ENCODE results near the gene UNC13C.

The UNC13C gene

DNA sequence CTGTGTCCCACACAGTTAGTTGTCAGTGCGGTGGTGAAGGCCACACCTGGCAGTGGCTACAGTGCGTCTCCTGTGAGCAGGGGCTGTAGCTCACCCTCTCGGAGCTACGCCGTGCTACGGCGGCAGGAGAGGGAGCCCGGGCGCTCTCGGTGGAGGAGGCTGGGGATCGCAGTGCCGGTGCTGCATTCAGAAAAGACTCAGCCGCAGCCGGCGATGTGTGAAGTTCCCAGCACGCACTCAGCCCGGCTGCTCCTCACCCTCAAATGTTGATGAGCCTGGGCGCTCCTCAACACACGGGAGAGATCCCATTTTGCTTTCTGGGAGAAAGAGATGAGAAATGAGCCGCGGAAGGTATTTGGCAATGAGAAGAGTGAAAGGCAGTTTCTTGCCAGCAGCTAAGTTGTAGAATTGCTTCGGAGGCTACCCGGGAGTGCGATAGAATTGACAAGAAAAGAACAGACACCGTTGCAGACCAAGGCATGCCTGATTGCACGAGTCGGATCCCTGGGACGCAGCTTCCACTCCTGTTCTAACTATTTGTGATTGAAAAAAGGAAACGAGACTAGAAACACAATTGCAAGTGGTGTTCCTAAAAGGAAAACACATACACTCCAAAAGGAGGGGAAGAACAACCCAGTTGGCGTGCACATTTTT is at the start of gene UNC13C:
TSS of gene UNC13C (plus strand) at position 189 of the 654 bp plus-strand sequence. CDS start 34,463 bp downstream, outside the sequence.
- CTCF ChIA-PET: interaction anchor here (2.4 kb wide), 1 partner anchor 15 kb away, joined by 8 read pairs; no protein-coding TSS in a partner anchor
- Histone ChIP-seq H3K27ac (ENCODE audit: extremely low read depth, low read depth, low read length) (no peak within 1 kb of the TSS), H3K4me1 (ENCODE audit: control insufficient read depth, insufficient read depth, low read length) (no peaks in the 10 kb centered on the region), H3K36me3 (ENCODE audit: control insufficient read depth in 2 of 2, insufficient read depth in 1 of 2, low read length in 2 of 2) (no peaks in the 10 kb centered on the region), H3K4me3 (ENCODE audit: low read depth, low read length) (peak within 1 kb of the TSS; percentile 10; the same call in 1 of the 2 replicates), H3K9me3 (ENCODE audit: control insufficient read depth, insufficient read depth, low read depth, low read length) (no peaks in the 10 kb centered on the region)
- POLR2A ChIA-PET: no interaction called here
- TF ChIP-seq, protein P1, sequence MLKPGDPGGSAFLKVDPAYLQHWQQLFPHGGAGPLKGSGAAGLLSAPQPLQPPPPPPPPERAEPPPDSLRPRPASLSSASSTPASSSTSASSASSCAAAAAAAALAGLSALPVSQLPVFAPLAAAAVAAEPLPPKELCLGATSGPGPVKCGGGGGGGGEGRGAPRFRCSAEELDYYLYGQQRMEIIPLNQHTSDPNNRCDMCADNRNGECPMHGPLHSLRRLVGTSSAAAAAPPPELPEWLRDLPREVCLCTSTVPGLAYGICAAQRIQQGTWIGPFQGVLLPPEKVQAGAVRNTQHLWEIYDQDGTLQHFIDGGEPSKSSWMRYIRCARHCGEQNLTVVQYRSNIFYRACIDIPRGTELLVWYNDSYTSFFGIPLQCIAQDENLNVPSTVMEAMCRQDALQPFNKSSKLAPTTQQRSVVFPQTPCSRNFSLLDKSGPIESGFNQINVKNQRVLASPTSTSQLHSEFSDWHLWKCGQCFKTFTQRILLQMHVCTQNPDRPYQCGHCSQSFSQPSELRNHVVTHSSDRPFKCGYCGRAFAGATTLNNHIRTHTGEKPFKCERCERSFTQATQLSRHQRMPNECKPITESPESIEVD (tag by site-specific recombination; IDR thresholded peaks at IDR 0.05): no peak
- TF ChIP-seq GLIS1 (tag by site-specific recombination; IDR thresholded peaks at IDR 0.05) (no peak), MZF1 (tag by site-specific recombination; IDR thresholded peaks at IDR 0.05; ENCODE audit: borderline replicate concordance) (no peak), ZNF521 (tag by site-specific recombination; IDR thresholded peaks at IDR 0.05) (no peak), ZNF707 (tag by site-specific recombination; IDR thresholded peaks at IDR 0.05) (no peak), ZNF596 (tag by site-specific recombination; IDR thresholded peaks at IDR 0.05) (no peak), ZNF843 (tag by site-specific recombination; IDR thresholded peaks at IDR 0.05) (no peak), YY1 (tag by site-specific recombination; IDR thresholded peaks at IDR 0.05) (no peak), ZNF19 (tag by site-specific recombination; IDR thresholded peaks at IDR 0.05; ENCODE audit: low read depth) (no peak), ZNF530 (tag by site-specific recombination; IDR thresholded peaks at IDR 0.05; ENCODE audit: low read depth) (no peak), ZNF302 (tag by site-specific recombination; IDR thresholded peaks at IDR 0.05; ENCODE audit: low read depth) (no peak), KLF1 (tag by site-specific recombination; IDR thresholded peaks at IDR 0.05) (no peak), ZNF169 (tag by site-specific recombination; IDR thresholded peaks at IDR 0.05) (no peak), ZBTB1 (tag by site-specific recombination; IDR thresholded peaks at IDR 0.05) (no peak)
- TF ChIP-seq, protein P2, sequence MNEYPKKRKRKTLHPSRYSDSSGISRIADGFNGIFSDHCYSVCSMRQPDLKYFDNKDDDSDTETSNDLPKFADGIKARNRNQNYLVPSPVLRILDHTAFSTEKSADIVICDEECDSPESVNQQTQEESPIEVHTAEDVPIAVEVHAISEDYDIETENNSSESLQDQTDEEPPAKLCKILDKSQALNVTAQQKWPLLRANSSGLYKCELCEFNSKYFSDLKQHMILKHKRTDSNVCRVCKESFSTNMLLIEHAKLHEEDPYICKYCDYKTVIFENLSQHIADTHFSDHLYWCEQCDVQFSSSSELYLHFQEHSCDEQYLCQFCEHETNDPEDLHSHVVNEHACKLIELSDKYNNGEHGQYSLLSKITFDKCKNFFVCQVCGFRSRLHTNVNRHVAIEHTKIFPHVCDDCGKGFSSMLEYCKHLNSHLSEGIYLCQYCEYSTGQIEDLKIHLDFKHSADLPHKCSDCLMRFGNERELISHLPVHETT (tag by site-specific recombination; IDR thresholded peaks at IDR 0.05): no peak
- TF ChIP-seq, protein P3, sequence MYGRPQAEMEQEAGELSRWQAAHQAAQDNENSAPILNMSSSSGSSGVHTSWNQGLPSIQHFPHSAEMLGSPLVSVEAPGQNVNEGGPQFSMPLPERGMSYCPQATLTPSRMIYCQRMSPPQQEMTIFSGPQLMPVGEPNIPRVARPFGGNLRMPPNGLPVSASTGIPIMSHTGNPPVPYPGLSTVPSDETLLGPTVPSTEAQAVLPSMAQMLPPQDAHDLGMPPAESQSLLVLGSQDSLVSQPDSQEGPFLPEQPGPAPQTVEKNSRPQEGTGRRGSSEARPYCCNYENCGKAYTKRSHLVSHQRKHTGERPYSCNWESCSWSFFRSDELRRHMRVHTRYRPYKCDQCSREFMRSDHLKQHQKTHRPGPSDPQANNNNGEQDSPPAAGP (tag by site-specific recombination; IDR thresholded peaks at IDR 0.05): no peak
- TF ChIP-seq, protein P4, sequence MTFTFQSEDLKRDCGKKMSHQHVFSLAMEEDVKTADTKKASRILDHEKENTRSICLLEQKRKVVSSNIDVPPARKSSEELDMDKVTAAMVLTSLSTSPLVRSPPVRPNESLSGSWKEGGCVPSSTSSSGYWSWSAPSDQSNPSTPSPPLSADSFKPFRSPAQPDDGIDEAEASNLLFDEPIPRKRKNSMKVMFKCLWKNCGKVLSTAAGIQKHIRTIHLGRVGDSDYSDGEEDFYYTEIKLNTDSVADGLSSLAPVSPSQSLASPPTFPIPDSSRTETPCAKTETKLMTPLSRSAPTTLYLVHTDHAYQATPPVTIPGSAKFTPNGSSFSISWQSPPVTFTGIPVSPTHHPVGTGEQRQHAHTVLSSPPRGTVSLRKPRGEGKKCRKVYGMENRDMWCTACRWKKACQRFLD (tag by site-specific recombination; IDR thresholded peaks at IDR 0.05): no peak
- TF ChIP-seq, protein P5, sequence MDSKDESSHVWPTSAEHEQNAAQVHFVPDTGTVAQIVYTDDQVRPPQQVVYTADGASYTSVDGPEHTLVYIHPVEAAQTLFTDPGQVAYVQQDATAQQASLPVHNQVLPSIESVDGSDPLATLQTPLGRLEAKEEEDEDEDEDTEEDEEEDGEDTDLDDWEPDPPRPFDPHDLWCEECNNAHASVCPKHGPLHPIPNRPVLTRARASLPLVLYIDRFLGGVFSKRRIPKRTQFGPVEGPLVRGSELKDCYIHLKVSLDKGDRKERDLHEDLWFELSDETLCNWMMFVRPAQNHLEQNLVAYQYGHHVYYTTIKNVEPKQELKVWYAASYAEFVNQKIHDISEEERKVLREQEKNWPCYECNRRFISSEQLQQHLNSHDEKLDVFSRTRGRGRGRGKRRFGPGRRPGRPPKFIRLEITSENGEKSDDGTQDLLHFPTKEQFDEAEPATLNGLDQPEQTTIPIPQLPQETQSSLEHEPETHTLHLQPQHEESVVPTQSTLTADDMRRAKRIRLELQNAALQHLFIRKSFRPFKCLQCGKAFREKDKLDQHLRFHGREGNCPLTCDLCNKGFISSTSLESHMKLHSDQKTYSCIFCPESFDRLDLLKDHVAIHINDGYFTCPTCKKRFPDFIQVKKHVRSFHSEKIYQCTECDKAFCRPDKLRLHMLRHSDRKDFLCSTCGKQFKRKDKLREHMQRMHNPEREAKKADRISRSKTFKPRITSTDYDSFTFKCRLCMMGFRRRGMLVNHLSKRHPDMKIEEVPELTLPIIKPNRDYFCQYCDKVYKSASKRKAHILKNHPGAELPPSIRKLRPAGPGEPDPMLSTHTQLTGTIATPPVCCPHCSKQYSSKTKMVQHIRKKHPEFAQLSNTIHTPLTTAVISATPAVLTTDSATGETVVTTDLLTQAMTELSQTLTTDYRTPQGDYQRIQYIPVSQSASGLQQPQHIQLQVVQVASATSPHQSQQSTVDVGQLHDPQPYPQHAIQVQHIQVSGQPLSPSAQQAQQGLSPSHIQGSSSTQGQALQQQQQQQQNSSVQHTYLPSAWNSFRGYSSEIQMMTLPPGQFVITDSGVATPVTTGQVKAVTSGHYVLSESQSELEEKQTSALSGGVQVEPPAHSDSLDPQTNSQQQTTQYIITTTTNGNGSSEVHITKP (tag by site-specific recombination; IDR thresholded peaks at IDR 0.05): no peak

Data from HEK293 (cell line).